ENCODE measurements around the gene BTK.

The BTK gene

GRCh38 chrX:101393530-101394305 lies 7.7 kb upstream of the BTK start:
- peak; percentile 21 for DNase-seq

- no peak for DNase-seq
Observed at GRCh38 chrX:101391831-101392230, 5.8 kb upstream of the BTK start.

GRCh38 chrX:101390664-101391525 lies 4.9 kb upstream of the BTK start, which contains the start of gene RPL36A:
Gene RPL36A (plus strand): TSS chrX:101391011. CDS start chrX:101391044, 33 bp downstream.
- peak; percentile 96 for DNase-seq

- no peak for DNase-seq
Observed at GRCh38 chrX:101388604-101389003, 2.6 kb upstream of the BTK start.

GRCh38 chrX:101386542-101386885 lies 523 bp upstream of the BTK start:
- no peak for DNase-seq

GRCh38 chrX:101385026-101385684 lies 836 bp downstream of the BTK start:
- DNase-seq: no peak

- no peak for DNase-seq
Observed at GRCh38 chrX:101383679-101384205, 2.2 kb downstream of the BTK start.

- DNase-seq: no peak
Observed at GRCh38 chrX:101377547-101377946, 8.4 kb downstream of the BTK start.

GRCh38 chrX:101370888-101371504 lies 15.0 kb downstream of the BTK start:
- DNase-seq: no peak

- no peak for DNase-seq
Observed at GRCh38 chrX:101369687-101370086, 16.3 kb downstream of the BTK start.

- DNase-seq: peak; percentile 26
Observed at GRCh38 chrX:101368800-101369199, 17.2 kb downstream of the BTK start.

- DNase-seq: no peak
Observed at GRCh38 chrX:101365301-101365795, 20.6 kb downstream of the BTK start.

- DNase-seq: no peak
Observed at GRCh38 chrX:101362757-101363156, 23.2 kb downstream of the BTK start.

- DNase-seq: no peak
Observed at GRCh38 chrX:101362116-101362515, 23.9 kb downstream of the BTK start.

GRCh38 chrX:101360390-101360789 lies 25.6 kb downstream of the BTK start:
- DNase-seq: no peak

- DNase-seq: no peak
Observed at GRCh38 chrX:101359966-101360365, 26.0 kb downstream of the BTK start.

- DNase-seq: peak; percentile 31
Observed at GRCh38 chrX:101357166-101357795, 28.7 kb downstream of the BTK start.

GRCh38 chrX:101349193-101349562 lies 36.8 kb downstream of the BTK start:
- no peak for DNase-seq

GRCh38 chrX:101348452-101349192 lies 37.4 kb downstream of the BTK start, which contains the start of gene TIMM8A:
Gene TIMM8A (minus strand): TSS chrX:101348742. CDS start chrX:101348664, 78 bp downstream.
- DNase-seq: peak; percentile 88

- DNase-seq: no peak
Observed at GRCh38 chrX:101347859-101348451, 38.0 kb downstream of the BTK start.

- no peak for DNase-seq
Observed at GRCh38 chrX:101337776-101338271, 48.2 kb downstream of the BTK start.
